Measurements from ENCODE around the gene SLFN14.
"Not testable (repeated sequence)": the region's sequence is repeated elsewhere in the genome, so short reads cannot be mapped to it uniquely, and the experiment has no call there.

The SLFN14 gene

GRCh38 chr17:35557353-35557752, 3.3 kb downstream of the SLFN14 start:
- DNase-seq = no peak

GRCh38 chr17:35555691-35556090, 4.9 kb downstream of the SLFN14 start:
- DNase-seq = no peak

GRCh38 chr17:35554668-35555067, 6.0 kb downstream of the SLFN14 start:
- DNase-seq = peak; percentile 55

GRCh38 chr17:35553310-35553709, 7.3 kb downstream of the SLFN14 start:
- no peak for DNase-seq

- DNase-seq = no peak
Measured at GRCh38 chr17:35548978-35549377, 11.6 kb downstream of the SLFN14 start.

GRCh38 chr17:35548208-35548810, 12.3 kb downstream of the SLFN14 start:
- no peak for DNase-seq

- no peak for DNase-seq
Measured at GRCh38 chr17:35546487-35546886, 14.1 kb downstream of the SLFN14 start.

GRCh38 chr17:35545150-35545549, 15.5 kb downstream of the SLFN14 start:
- DNase-seq = no peak

- DNase-seq = no peak
Measured at GRCh38 chr17:35543856-35544255, 16.8 kb downstream of the SLFN14 start.

GRCh38 chr17:35542990-35543389, 17.6 kb downstream of the SLFN14 start:
- no peak for DNase-seq

- no peak for DNase-seq
Measured at GRCh38 chr17:35541434-35541833, 19.2 kb downstream of the SLFN14 start.

GRCh38 chr17:35540589-35541404, 19.8 kb downstream of the SLFN14 start:
- peak; percentile 48 for DNase-seq

- no peak for DNase-seq
Measured at GRCh38 chr17:35539659-35540026, 21.0 kb downstream of the SLFN14 start.

GRCh38 chr17:35537601-35538141, 22.9 kb downstream of the SLFN14 start, which contains the start of gene SLFN12L:
Gene SLFN12L, minus strand, starts transcription at chr17:35537678. Its CDS starts 15,314 bp downstream, at chr17:35522364.
- peak; percentile 16 for DNase-seq

GRCh38 chr17:35536664-35537171, 23.9 kb downstream of the SLFN14 start:
- DNase-seq = peak; percentile 49

GRCh38 chr17:35535406-35535805, 25.2 kb downstream of the SLFN14 start:
- DNase-seq = peak; percentile 33

- DNase-seq = no peak
Measured at GRCh38 chr17:35534576-35535093, 26.0 kb downstream of the SLFN14 start.

GRCh38 chr17:35531160-35531559, 29.5 kb downstream of the SLFN14 start:
- DNase-seq = no peak

- DNase-seq = no peak
Measured at GRCh38 chr17:35529866-35530265, 30.8 kb downstream of the SLFN14 start.

- not testable (repeated sequence) for DNase-seq
Measured at GRCh38 chr17:35529326-35529725, 31.3 kb downstream of the SLFN14 start.

- no peak for DNase-seq
Measured at GRCh38 chr17:35523296-35523695, 37.3 kb downstream of the SLFN14 start.

GRCh38 chr17:35521654-35522256, 38.9 kb downstream of the SLFN14 start:
- peak; percentile 36 for DNase-seq

- DNase-seq = no peak
Measured at GRCh38 chr17:35521150-35521549, 39.5 kb downstream of the SLFN14 start.

All from stimulated activated CD4-positive, alpha-beta T cell treated with anti-CD3 and anti-CD28 coated beads, Interleukin-1b, Interleukin-23, amount 100 ng/mL, for 48 hours (primary cell).